ENCODE results near the gene CIAO2B.

DNA sequence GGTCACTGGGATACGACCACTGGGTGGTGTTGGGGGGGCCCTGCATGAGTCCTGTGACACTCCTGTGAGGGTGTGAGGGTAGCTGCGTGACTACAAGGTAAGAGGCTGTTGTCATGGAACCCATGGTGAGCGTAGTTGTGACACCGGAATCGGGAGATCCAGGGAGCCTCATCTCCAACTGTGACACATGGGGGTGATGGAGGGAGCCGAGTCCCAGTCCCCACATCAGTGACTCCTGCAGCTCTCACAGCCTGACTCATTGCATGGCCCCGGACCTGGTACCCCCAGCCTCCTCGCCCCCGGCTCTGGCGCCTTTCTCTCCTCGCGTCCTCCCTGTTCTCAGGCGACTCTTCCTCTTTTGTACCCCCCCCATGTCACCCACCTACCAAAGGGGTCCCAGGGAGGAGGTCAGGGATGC is 29.8 kb downstream of the CIAO2B start:
- TF ChIP-seq, protein P1, sequence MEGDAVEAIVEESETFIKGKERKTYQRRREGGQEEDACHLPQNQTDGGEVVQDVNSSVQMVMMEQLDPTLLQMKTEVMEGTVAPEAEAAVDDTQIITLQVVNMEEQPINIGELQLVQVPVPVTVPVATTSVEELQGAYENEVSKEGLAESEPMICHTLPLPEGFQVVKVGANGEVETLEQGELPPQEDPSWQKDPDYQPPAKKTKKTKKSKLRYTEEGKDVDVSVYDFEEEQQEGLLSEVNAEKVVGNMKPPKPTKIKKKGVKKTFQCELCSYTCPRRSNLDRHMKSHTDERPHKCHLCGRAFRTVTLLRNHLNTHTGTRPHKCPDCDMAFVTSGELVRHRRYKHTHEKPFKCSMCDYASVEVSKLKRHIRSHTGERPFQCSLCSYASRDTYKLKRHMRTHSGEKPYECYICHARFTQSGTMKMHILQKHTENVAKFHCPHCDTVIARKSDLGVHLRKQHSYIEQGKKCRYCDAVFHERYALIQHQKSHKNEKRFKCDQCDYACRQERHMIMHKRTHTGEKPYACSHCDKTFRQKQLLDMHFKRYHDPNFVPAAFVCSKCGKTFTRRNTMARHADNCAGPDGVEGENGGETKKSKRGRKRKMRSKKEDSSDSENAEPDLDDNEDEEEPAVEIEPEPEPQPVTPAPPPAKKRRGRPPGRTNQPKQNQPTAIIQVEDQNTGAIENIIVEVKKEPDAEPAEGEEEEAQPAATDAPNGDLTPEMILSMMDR (IDR thresholded peaks at IDR 0.05; ENCODE audit: low read length): no peak
- no peak for TF ChIP-seq EZH2 (IDR thresholded peaks at IDR 0.05; ENCODE audit: borderline replicate concordance, low read length)

Measured in OCI-LY1 (cell line).